HG03280 (cell line): ENCODE results near the gene ZNF726.
A peak's percentile ranks its signal among the peaks of the same experiment; 100 is the strongest.
"Not testable (repeated sequence)": the region's sequence is repeated elsewhere in the genome, so short reads cannot be mapped to it uniquely, and the experiment has no call there.

Source experiments
- ATAC-seq: cut with Tn5 transposase; IDR thresholded peaks from one replicate; pipeline ENCODE4 v1.9.1; 2021; ENCODE audit warnings: mild to moderate bottlenecking, moderate library complexity; ENCODE audit not compliant: unreplicated experiment

Gene ZNF726

GRCh38 chr19:23914402-23915286, at the start of gene ZNF726:
ZNF726 (plus strand) TSS chr19:23914886; CDS start chr19:23914995, 109 bp downstream.
- peak; percentile 97 for ATAC-seq

- ATAC-seq, result no peak
Measured at GRCh38 chr19:23867895-23868294, 46.8 kb upstream of the ZNF726 start.

GRCh38 chr19:23868630-23869029, 46.1 kb upstream of the ZNF726 start:
- no peak for ATAC-seq

GRCh38 chr19:23872282-23872919, 42.3 kb upstream of the ZNF726 start:
- ATAC-seq, result no peak

- no peak for ATAC-seq
Measured at GRCh38 chr19:23876261-23876660, 38.4 kb upstream of the ZNF726 start.

GRCh38 chr19:23876756-23877155, 37.9 kb upstream of the ZNF726 start:
- not testable (repeated sequence) for ATAC-seq

GRCh38 chr19:23882493-23882892, 32.2 kb upstream of the ZNF726 start:
- ATAC-seq, result no peak

GRCh38 chr19:23884363-23884762, 30.3 kb upstream of the ZNF726 start:
- no peak for ATAC-seq

GRCh38 chr19:23887642-23888041, 27.0 kb upstream of the ZNF726 start:
- no peak for ATAC-seq

GRCh38 chr19:23896096-23896495, 18.6 kb upstream of the ZNF726 start:
- not testable (repeated sequence) for ATAC-seq

- ATAC-seq, result no peak
Measured at GRCh38 chr19:23896912-23897311, 17.8 kb upstream of the ZNF726 start.

- ATAC-seq, result no peak
Measured at GRCh38 chr19:23901360-23901759, 13.3 kb upstream of the ZNF726 start.

- ATAC-seq, result no peak
Measured at GRCh38 chr19:23904406-23904805, 10.3 kb upstream of the ZNF726 start.

- ATAC-seq, result no peak
Measured at GRCh38 chr19:23905771-23906170, 8.9 kb upstream of the ZNF726 start.

GRCh38 chr19:23906835-23907234, 7.9 kb upstream of the ZNF726 start:
- ATAC-seq, result no peak

- ATAC-seq, result no peak
Measured at GRCh38 chr19:23908165-23908564, 6.5 kb upstream of the ZNF726 start.

GRCh38 chr19:23909222-23909621, 5.5 kb upstream of the ZNF726 start:
- no peak for ATAC-seq

GRCh38 chr19:23913931-23914330, 755 bp upstream of the ZNF726 start:
- ATAC-seq, result no peak

- no peak for ATAC-seq
Measured at GRCh38 chr19:23916991-23917390, 2.3 kb downstream of the ZNF726 start.

- no peak for ATAC-seq
Measured at GRCh38 chr19:23917856-23918255, 3.2 kb downstream of the ZNF726 start.

- no peak for ATAC-seq
Measured at GRCh38 chr19:23925285-23925684, 10.6 kb downstream of the ZNF726 start.

- ATAC-seq, result no peak
Measured at GRCh38 chr19:23932878-23933277, 18.2 kb downstream of the ZNF726 start.
